ENCODE data around the gene SLC43A1.

- no peak for TF ChIP-seq RXRA (IDR thresholded peaks at IDR 0.05)
- no peak for TF ChIP-seq CTCF (IDR thresholded peaks at IDR 0.05; ENCODE audit: low read depth, low read length, missing input control)
- TF ChIP-seq YY1 (IDR thresholded peaks at IDR 0.05): no peak
- TF ChIP-seq MAX (IDR thresholded peaks at IDR 0.05): no peak
- TF ChIP-seq RAD21 (IDR thresholded peaks at IDR 0.05): no peak
- no peak for TF ChIP-seq EGR1 (IDR thresholded peaks at IDR 0.05; ENCODE audit: low read depth in 2 of 2)
- TF ChIP-seq, protein P1, sequence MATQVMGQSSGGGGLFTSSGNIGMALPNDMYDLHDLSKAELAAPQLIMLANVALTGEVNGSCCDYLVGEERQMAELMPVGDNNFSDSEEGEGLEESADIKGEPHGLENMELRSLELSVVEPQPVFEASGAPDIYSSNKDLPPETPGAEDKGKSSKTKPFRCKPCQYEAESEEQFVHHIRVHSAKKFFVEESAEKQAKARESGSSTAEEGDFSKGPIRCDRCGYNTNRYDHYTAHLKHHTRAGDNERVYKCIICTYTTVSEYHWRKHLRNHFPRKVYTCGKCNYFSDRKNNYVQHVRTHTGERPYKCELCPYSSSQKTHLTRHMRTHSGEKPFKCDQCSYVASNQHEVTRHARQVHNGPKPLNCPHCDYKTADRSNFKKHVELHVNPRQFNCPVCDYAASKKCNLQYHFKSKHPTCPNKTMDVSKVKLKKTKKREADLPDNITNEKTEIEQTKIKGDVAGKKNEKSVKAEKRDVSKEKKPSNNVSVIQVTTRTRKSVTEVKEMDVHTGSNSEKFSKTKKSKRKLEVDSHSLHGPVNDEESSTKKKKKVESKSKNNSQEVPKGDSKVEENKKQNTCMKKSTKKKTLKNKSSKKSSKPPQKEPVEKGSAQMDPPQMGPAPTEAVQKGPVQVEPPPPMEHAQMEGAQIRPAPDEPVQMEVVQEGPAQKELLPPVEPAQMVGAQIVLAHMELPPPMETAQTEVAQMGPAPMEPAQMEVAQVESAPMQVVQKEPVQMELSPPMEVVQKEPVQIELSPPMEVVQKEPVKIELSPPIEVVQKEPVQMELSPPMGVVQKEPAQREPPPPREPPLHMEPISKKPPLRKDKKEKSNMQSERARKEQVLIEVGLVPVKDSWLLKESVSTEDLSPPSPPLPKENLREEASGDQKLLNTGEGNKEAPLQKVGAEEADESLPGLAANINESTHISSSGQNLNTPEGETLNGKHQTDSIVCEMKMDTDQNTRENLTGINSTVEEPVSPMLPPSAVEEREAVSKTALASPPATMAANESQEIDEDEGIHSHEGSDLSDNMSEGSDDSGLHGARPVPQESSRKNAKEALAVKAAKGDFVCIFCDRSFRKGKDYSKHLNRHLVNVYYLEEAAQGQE (IDR thresholded peaks at IDR 0.05): no peak
- TF ChIP-seq HNF4G (IDR thresholded peaks at IDR 0.05): no peak
- no peak for TF ChIP-seq GABPA (IDR thresholded peaks at IDR 0.05 in 1 of 2, conservative IDR thresholded peaks at IDR 0.05 in 1 of 2)
- no peak for TF ChIP-seq JUND (IDR thresholded peaks at IDR 0.05)
Observed at GRCh38 chr11:57471496-57471895, 44.0 kb downstream of the SLC43A1 start.

All from liver (tissue), 3 donors.